Germinal center (tissue), 1 donor: Measurements from ENCODE around the gene RSPH6A.
A peak's percentile ranks its signal among the peaks of the same experiment; 100 is the strongest.
"Not testable (repeated sequence)": the region's sequence is repeated elsewhere in the genome, so short reads cannot be mapped to it uniquely, and the experiment has no call there.

Experiments
- DNase-seq: peaks from one replicate; pipeline ENCODE4 v3.0.0; 2012; ENCODE audit warnings: mixed read lengths, low spot score

The RSPH6A gene

GRCh38 chr19:45800070-45800553, 15.0 kb downstream of the RSPH6A start:
- no peak for DNase-seq

GRCh38 chr19:45799541-45799940, 15.6 kb downstream of the RSPH6A start:
- DNase-seq, result not testable (repeated sequence)

- DNase-seq, result peak; percentile 85
Measured at GRCh38 chr19:45798995-45799517, 16.1 kb downstream of the RSPH6A start.

GRCh38 chr19:45794627-45795026, 20.5 kb downstream of the RSPH6A start:
- DNase-seq, result no peak

DNA sequence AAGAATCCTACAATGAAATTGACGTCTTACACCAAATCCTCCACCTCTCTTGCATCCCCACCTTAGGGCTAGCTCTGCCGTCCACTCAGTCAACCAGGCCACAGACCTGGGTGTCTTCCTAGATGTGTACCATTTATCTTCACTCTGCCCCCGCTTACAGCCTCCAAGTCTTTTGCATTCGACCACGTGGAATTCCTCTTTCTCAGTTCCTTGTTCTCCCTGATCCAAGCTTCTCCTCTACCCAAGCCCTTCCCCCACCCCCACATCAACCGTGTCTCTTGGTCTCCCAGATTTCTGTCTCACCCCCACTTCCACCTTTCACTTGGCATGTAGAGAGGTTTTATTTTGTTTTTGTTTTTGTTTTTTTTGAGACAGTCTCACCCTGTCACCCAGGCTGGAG, 21.2 kb downstream of the RSPH6A start:
- no peak for DNase-seq

DNA sequence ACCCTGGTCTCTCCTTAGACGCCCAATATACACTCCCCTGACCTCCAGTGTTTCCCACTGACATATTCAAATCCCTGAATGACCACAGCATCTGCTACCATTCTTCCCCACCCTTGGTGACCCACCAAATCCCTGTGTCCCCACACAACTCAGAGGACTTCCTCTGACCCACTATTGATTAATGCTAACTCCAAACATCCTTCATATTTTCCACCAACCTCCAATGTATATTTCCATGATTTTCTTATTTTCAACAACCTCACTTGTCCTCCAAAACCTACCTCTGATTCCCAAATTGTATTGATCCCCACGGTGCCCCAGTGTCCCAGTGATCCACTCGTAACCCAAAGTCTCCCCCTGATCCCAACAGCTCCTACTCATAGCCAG, 21.9 kb downstream of the RSPH6A start:
- no peak for DNase-seq

- DNase-seq, result peak; percentile 96
Measured at GRCh38 chr19:45792470-45793177, 22.5 kb downstream of the RSPH6A start, which contains the start of gene DMWD. Gene DMWD, minus strand, starts transcription at chr19:45792845. Its CDS starts 89 bp downstream, at chr19:45792756.

GRCh38 chr19:45791744-45792469, 23.2 kb downstream of the RSPH6A start:
- DNase-seq, result no peak

DNA sequence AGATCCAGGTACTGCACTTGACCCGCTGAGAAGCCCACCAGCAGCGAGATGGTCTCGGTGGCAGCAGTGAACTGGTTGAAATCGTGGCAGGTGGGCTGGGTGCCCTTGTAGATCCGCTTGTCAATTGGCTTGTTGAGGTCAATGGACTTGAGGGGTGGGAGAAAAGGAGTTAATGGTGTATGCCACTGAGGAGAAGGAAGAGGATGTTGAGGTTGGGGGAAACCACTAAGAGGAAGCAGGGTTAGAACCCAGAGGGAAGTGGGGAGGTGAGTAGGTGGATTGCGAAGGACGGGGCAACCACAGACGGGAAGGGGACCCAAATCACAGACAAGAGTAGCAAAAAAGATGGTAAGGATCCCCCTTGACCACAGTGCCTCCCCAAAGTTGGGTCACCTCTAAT, 24.2 kb downstream of the RSPH6A start:
- no peak for DNase-seq

- DNase-seq, result no peak
Measured at GRCh38 chr19:45789035-45789786, 25.9 kb downstream of the RSPH6A start.

- DNase-seq, result no peak
Measured at GRCh38 chr19:45786533-45786894, 28.6 kb downstream of the RSPH6A start.

DNA sequence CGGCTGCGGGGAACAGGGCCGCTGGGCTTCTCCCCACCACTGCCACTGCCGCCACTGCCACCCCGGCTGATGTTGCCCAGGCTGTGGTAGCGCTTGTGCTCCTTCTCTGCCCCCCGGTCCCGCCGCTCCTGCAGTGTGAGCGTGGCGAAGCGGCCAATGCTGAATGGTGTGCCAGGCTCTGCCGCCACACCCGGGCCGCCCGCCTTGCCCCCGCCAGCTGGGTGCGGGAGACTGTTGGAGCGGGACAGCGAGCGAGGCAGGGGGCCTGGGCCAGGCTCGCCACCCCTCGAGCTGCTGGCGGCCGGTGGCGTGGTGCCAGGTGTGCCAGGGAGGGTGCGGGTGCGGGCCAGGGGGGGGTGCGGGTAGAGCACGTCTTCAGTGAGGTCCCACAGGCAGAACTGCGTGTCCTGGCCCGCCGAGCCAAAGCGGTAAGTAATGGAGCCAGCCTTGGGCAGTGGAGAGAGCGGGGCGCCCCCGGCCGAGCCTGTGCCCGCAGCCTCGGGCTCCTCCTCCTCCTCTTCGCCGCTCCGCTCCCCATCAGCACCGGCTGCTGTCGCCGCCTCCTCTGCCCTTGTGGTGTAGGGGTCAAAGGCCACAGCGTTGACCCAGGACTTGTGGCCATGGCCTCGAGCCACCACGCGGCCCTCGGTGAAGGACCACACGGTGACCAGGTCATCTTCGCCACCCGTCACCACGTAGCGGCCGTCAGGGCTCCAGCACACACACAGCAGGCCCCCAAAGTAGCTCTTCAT, 29.2 kb downstream of the RSPH6A start:
- DNase-seq, result no peak

DNA sequence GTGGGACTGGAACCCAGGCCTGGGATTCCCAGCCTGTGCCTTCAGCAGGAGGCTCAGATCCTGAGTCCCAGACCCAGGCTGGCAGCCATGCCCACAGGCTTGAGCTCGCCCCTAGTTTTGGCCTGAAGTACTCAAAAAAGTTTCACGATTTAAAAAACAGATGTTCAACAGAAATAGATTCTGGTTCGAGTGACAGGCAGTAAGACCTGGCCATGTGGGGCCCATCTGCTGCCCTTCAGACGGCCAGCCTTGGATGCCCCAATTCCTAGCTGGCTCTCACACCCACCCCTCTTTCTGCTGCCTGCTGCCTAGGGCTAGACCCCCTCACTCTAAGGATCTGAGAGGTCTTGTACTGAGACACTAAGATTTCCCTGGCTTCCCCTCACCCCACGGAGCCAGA, 30.0 kb downstream of the RSPH6A start:
- DNase-seq, result no peak

GRCh38 chr19:45784096-45784495, 31.0 kb downstream of the RSPH6A start:
- no peak for DNase-seq

DNA sequence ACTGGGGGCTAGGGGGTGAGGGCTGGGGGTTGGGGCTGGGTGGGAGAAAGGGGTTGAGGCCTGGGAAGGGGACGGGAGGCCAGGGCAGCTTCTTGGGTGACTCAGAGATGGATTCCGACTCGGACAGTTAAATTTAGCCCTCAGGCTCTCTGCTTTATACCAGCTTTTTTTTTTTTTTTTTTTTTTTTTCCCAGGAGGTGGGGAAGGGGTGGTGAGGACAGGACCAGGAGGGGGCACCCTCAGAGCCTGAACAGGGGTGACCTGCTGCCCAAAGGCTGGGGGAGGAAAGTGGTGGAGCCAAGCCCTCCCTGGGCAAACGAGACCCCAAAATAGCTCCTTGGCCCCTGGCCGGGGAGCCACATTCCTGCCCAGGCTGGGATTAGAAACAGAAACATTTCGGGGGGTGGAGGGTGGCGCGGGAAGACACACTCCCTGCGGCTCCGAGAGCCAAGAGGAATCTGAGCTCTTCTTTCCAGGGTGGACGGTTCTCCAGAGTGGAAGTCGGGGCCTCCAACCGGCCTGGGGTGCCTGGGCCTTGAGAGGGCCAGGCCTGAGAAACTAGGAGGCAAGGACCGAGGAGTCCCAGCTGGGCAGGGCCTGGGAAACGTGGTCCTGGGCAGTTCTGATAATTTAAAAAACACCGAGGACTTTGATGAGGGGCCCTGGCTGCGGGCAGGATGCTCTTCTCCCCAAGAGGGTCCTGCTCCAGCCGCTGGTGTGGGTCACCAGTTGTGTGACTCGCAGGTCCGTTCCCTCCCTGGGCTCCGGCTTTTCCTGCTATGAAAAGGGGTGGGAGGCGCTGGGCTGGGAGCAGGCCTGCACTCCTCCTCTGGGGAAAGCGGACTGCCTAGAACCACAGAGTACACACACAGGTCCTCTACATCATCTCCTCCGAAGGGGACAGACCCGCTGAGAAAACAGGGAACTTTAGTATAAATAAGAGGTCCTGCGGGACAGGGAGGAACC, 32.0 kb downstream of the RSPH6A start:
- no peak for DNase-seq

DNA sequence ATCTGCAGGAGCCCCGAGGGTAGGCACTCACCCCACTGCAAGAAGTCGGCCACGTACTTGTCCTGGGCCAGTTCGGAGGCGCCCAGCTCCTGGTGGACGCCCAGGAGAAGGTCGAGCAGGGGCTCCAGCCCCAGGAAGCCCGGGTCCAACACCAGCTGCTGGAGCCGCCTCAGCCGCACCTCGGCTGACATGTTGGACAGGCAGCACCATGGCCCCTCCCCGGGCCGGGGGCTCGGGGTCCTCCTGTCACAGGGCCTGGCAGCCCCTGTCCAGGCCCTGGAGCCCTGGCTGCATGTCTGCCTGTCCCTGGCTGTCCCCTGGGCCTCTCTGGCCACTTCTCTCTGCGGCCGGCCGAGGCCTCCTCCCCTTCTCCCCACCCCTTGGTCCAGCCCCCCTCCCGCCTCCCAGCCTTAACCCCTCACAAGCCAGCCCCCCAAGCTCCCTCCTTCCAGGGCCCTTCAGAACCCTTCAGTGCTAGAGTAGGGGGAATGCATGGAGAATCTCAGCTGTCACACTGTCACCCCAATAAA, 32.9 kb downstream of the RSPH6A start, which contains the start of gene DMPK:
TSS of gene DMPK (minus strand) at position 329 of the 530 bp plus-strand sequence. CDS start at position 191, 138 bp downstream.
- no peak for DNase-seq

GRCh38 chr19:45781214-45782161, 33.6 kb downstream of the RSPH6A start:
- DNase-seq, result no peak

- DNase-seq, result no peak
Measured at GRCh38 chr19:45780448-45781213, 34.5 kb downstream of the RSPH6A start.
